Natural killer cell (primary cell): Measurements from ENCODE around the gene ZNF775. TPM values are rescaled to one million over a fixed set of nuclear protein-coding genes. Genes with fewer than 3 reads are reported as not detected.
A peak's percentile ranks its signal among the peaks of the same experiment; 100 is the strongest.

Experiments used
- ATAC-seq, 3 donors: fragments of 150-1000 bp in 2 of 3; fragments of 200-7000 bp in 1 of 3; cut with Tn5 transposase; 1 replicate in 1 of 3; 2 replicates in 2 of 3; pipeline ENCODE4 v1.10.0; 2021; ENCODE audit warnings: mild to moderate bottlenecking in 2 of 3, moderate library complexity in 2 of 3
- DNase-seq, 2 donors: peaks; one replicate each; pipeline versions ENCODE4 v3.0.0 to v3.0.0-alpha.2; 2013 to 2021; ENCODE audit warnings: mixed read lengths in 1 of 2
- H3K27ac ChIP-seq: one replicate; pipeline ENCODE4 v1.5.1; 2013; ENCODE audit warnings: mild to moderate bottlenecking, low read length
- H3K27me3 ChIP-seq: one replicate; pipeline ENCODE4 v1.6.1; 2013; ENCODE audit warnings: low read length; ENCODE audit not compliant: control insufficient read depth, insufficient read depth
- H3K36me3 ChIP-seq: one replicate; pipeline ENCODE4 v1.6.1; 2013; ENCODE audit warnings: low read length; ENCODE audit not compliant: control insufficient read depth, insufficient read depth
- H3K4me1 ChIP-seq: one replicate; pipeline ENCODE4 v1.6.1; 2013; ENCODE audit warnings: low read length; ENCODE audit not compliant: control insufficient read depth, insufficient read depth
- H3K4me3 ChIP-seq: one replicate; pipeline ENCODE4 v1.5.1; 2013; ENCODE audit warnings: low read length
- H3K9me3 ChIP-seq: one replicate; pipeline ENCODE4 v1.6.1; 2013; ENCODE audit warnings: low read length; ENCODE audit not compliant: control insufficient read depth, insufficient read depth
- H3K27ac Mint-ChIP-seq, 2 donors: one replicate each; pipeline ENCODE4 v1.8.0; 2022; ENCODE audit warnings: mild to moderate bottlenecking in 2 of 2, mixed read lengths in 2 of 2, moderate library complexity in 1 of 2
- H3K27me3 Mint-ChIP-seq, 2 donors: one replicate each; pipeline ENCODE4 v1.8.0; 2022; ENCODE audit warnings: low read depth in 2 of 2, mixed read lengths in 2 of 2
- H3K36me3 Mint-ChIP-seq: one replicate; pipeline ENCODE4 v1.8.0; 2022; ENCODE audit warnings: mixed read lengths
- H3K4me1 Mint-ChIP-seq, 2 donors: one replicate each; pipeline ENCODE4 v1.8.0; 2022; ENCODE audit warnings: mixed read lengths in 2 of 2
- H3K4me3 Mint-ChIP-seq: one replicate; pipeline ENCODE4 v1.8.0; 2022; ENCODE audit warnings: mild to moderate bottlenecking, moderate library complexity, mixed read lengths
- H3K9me3 Mint-ChIP-seq, 2 donors: one replicate each; pipeline ENCODE4 v1.8.0; 2022; ENCODE audit warnings: mixed read lengths in 2 of 2
- CTCF ChIP-seq: fragments of 200-600 bp; IDR thresholded peaks from one replicate; pipeline ENCODE4 v1.8.0; 2022; ENCODE audit warnings: antibody characterized with exemption
- WGBS: methylation state at CpG from one replicate; pipeline ENCODE4 v1.1.7; 2013; ENCODE audit warnings: missing lambda C conversion rate; ENCODE audit not compliant: insufficient coverage; 5-methylcytosine and 5-hydroxymethylcytosine counted together
- intact Hi-C: fragments of 100-400 bp; cut with micrococcal nuclease; formaldehyde crosslinking; loops from one replicate; pipeline ENCODE4 v1.14.2; 2022
- total RNA-seq, 4 donors: library from RNA; stranded (reverse); fragments of 120-200 nt in 1 of 4; gene quantifications; one replicate each; pipeline versions ENCODE4 v1.2.3 to v1.2.4, GENCODE V29; 2013 to 2022

The ZNF775 gene
- total RNA-seq, 3 donors from 2014 or later (not counting 1 experiment from before 2014, with no cell fraction given): 1.3 to 2.7 (median 1.6) TPM

- Histone ChIP-seq H3K27ac (peak overlapping the region; percentile 87), H3K9me3 (no peaks in the 10 kb centered on the region), H3K4me3 (peak overlapping the region; percentile 99), H3K4me1 (peaks cover 44% of the 10 kb centered on the region), H3K36me3 (peaks cover 20% of the 10 kb centered on the region), H3K27me3 (no peaks in the 10 kb centered on the region)
- Mint-ChIP-seq H3K36me3 (no peaks in the 10 kb centered on the region), H3K4me1 (peaks cover 13 to 41% of the 10 kb centered on the region in 2 donors), H3K9me3 (no peaks in the 10 kb centered on the region), H3K4me3 (peak overlapping the region; percentile 96), H3K27me3 (no peaks in the 10 kb centered on the region), H3K27ac (peak overlapping the region; percentile 74 to 85)
- intact Hi-C loops: loop anchor here (1.0 to 2.0 kb wide), 2 partner anchors 10 to 36 kb away; partner anchors contain the start of gene ZNF775
- TF ChIP-seq CTCF: no peak
- under 1% methylated on average over 57 of the region's 58 CpGs for WGBS
- DNase-seq (peak; percentile 30 to 84), ATAC-seq (peak; percentile 56 to 62 (median 58))
Observed at GRCh38 chr7:150368884-150369747, 10.0 kb upstream of the ZNF775 start.

GRCh38 chr7:150369748-150370501 is 9.2 kb upstream of the ZNF775 start:
- 51% methylated on average over 23 of the region's 23 CpGs for WGBS
- DNase-seq (no peak), ATAC-seq (no peak)
- no peaks in the 10 kb centered on the region for H3K9me3 ChIP-seq
- peak overlapping the region; percentile 99 for H3K4me3 ChIP-seq
- peaks cover 13 to 45% of the 10 kb centered on the region in 2 donors for H3K4me1 Mint-ChIP-seq
- no peaks in the 10 kb centered on the region for H3K27me3 Mint-ChIP-seq
- peak overlapping the region; percentile 96 for H3K4me3 Mint-ChIP-seq
- peaks cover 41% of the 10 kb centered on the region for H3K4me1 ChIP-seq
- H3K27ac ChIP-seq: peak overlapping the region; percentile 75
- H3K36me3 Mint-ChIP-seq: no peaks in the 10 kb centered on the region
- H3K36me3 ChIP-seq: peaks cover 20% of the 10 kb centered on the region
- TF ChIP-seq CTCF: no peak
- no peaks in the 10 kb centered on the region for H3K9me3 Mint-ChIP-seq
- H3K27me3 ChIP-seq: no peaks in the 10 kb centered on the region
- H3K27ac Mint-ChIP-seq: peak overlapping the region; percentile 74 to 85
- intact Hi-C loops: loop anchor here (1.0 to 2.0 kb wide), 2 partner anchors 9 to 35 kb away; partner anchors contain the start of gene ZNF775

GRCh38 chr7:150370612-150371071 is 8.5 kb upstream of the ZNF775 start:
- peak overlapping the region; percentile 96 for H3K4me3 Mint-ChIP-seq
- WGBS: 89% methylated on average over 3 of the region's 3 CpGs

More at GRCh38 chr7:150370612-150371071, 8.5 kb upstream of the ZNF775 start:
- TF ChIP-seq CTCF: no peak
- Histone ChIP-seq H3K4me1 (peaks cover 41% of the 10 kb centered on the region), H3K4me3 (no peak overlapping the region), H3K36me3 (peaks cover 20% of the 10 kb centered on the region), H3K27ac (no peak overlapping the region), H3K9me3 (no peaks in the 10 kb centered on the region), H3K27me3 (no peaks in the 10 kb centered on the region)
- intact Hi-C loops: no loop called here
- ATAC-seq: no peak
- no peaks in the 10 kb centered on the region for H3K9me3 Mint-ChIP-seq
- H3K27ac Mint-ChIP-seq: peak overlapping the region; percentile 51 to 85
- no peaks in the 10 kb centered on the region for H3K36me3 Mint-ChIP-seq
- H3K4me1 Mint-ChIP-seq: peaks cover 13 to 45% of the 10 kb centered on the region in 2 donors
- no peak for DNase-seq
- H3K27me3 Mint-ChIP-seq: no peaks in the 10 kb centered on the region
